Activated CD4-positive, alpha-beta T cell treated with anti-CD3 and anti-CD28 coated beads, Interleukin-2, amount 50 U/mL, for 4 hours (primary cell): ENCODE results near the gene ALG10B.
"Not testable (repeated sequence)": the region's sequence is repeated elsewhere in the genome, so short reads cannot be mapped to it uniquely, and the experiment has no call there.

Experiments
- DNase-seq, 2 experiments: peaks; one replicate each; pipeline ENCODE4 v3.0.0-alpha.2; 2020

Gene ALG10B

GRCh38 chr12:38316391-38317129 is at the start of gene ALG10B:
ALG10B (plus strand) TSS chr12:38316774; CDS start chr12:38316894, 120 bp downstream.
- DNase-seq = peak; percentile 89 to 90

GRCh38 chr12:38268612-38269011 is 48.0 kb upstream of the ALG10B start:
- DNase-seq = no peak

- no peak for DNase-seq
These were observed 46.7 kb upstream of the ALG10B start for GRCh38 chr12:38269897-38270296.

- DNase-seq = no peak
These were observed 36.8 kb upstream of the ALG10B start for GRCh38 chr12:38279756-38280155.

- DNase-seq = no peak
These were observed 33.7 kb upstream of the ALG10B start for GRCh38 chr12:38282886-38283285.

GRCh38 chr12:38289396-38289795 is 27.2 kb upstream of the ALG10B start:
- DNase-seq = no peak

- DNase-seq = no peak
These were observed 25.4 kb upstream of the ALG10B start for GRCh38 chr12:38291160-38291559.

- DNase-seq = not testable (repeated sequence)
These were observed 13.6 kb upstream of the ALG10B start for GRCh38 chr12:38302972-38303371.

- not testable (repeated sequence) for DNase-seq
These were observed 5.4 kb downstream of the ALG10B start for GRCh38 chr12:38321966-38322365.

- DNase-seq = no peak
These were observed 8.3 kb downstream of the ALG10B start for GRCh38 chr12:38324912-38325311.

- no peak for DNase-seq
These were observed 10.8 kb downstream of the ALG10B start for GRCh38 chr12:38327356-38327755.

- DNase-seq = no peak
These were observed 11.8 kb downstream of the ALG10B start for GRCh38 chr12:38328306-38328895.

GRCh38 chr12:38330414-38330813 is 13.8 kb downstream of the ALG10B start:
- not testable (repeated sequence) for DNase-seq

GRCh38 chr12:38332814-38333213 is 16.2 kb downstream of the ALG10B start:
- DNase-seq = no peak

GRCh38 chr12:38342444-38342843 is 25.9 kb downstream of the ALG10B start:
- DNase-seq = no peak

- DNase-seq = not testable (repeated sequence)
These were observed 26.7 kb downstream of the ALG10B start for GRCh38 chr12:38343256-38343655.

GRCh38 chr12:38343916-38344315 is 27.3 kb downstream of the ALG10B start:
- not testable (repeated sequence) for DNase-seq

- DNase-seq = no peak
These were observed 34.0 kb downstream of the ALG10B start for GRCh38 chr12:38350342-38351174.

- not testable (repeated sequence) for DNase-seq
These were observed 34.6 kb downstream of the ALG10B start for GRCh38 chr12:38351175-38351508.

GRCh38 chr12:38367506-38367905 is 50.9 kb downstream of the ALG10B start:
- DNase-seq = no peak

- DNase-seq = no peak
These were observed 53.7 kb downstream of the ALG10B start for GRCh38 chr12:38370311-38370710.

- DNase-seq = no peak
These were observed 57.2 kb downstream of the ALG10B start for GRCh38 chr12:38373784-38374183.

GRCh38 chr12:38374751-38375150 is 58.2 kb downstream of the ALG10B start:
- DNase-seq = no peak
